NCI-H1436 (cell line): ENCODE results near the gene PLSCR3.

Experiments
- DNase-seq: peaks from one replicate; lab custom pipeline; 2025; lab: John Stamatoyannopoulos, UW

Gene PLSCR3

DNA sequence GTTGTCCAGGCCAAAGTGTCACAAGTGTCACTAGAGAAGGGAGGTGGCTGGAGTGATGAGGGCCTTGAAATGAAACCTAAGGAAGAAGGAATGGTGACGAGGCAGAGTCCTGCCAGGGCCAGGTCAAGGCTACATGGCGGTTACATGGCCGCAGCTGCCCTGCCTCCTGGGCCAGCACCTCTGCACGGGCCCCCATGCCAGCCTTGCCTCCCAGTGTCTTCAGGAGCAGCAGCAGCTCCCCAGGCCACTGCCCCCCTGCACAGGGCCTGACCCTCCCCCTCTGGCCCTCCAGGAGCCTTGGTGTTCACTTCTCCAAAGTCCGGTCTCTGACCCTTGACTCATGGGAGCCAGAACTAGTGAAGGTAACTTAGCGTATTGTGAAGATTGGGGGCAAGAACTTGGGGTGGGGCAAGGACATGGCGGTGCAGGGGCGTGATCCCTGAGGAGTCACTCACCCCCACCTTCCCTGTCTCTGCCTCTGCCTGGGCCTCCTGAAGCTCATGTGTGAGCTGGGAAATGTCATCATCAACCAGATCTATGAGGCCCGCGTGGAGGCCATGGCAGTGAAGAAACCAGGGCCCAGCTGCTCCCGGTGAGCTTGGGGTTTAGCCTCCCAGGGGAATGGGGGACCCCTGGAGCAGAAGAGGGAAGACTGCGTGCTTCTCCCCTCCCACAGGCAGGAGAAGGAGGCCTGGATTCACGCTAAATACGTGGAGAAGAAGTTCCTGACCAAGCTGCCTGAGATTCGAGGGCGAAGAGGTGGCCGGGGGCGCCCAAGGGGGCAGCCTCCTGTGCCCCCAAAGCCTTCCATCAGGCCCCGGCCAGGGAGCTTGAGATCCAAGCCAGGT lies 46.5 kb downstream of the PLSCR3 start:
- DNase-seq, result no peak

DNA sequence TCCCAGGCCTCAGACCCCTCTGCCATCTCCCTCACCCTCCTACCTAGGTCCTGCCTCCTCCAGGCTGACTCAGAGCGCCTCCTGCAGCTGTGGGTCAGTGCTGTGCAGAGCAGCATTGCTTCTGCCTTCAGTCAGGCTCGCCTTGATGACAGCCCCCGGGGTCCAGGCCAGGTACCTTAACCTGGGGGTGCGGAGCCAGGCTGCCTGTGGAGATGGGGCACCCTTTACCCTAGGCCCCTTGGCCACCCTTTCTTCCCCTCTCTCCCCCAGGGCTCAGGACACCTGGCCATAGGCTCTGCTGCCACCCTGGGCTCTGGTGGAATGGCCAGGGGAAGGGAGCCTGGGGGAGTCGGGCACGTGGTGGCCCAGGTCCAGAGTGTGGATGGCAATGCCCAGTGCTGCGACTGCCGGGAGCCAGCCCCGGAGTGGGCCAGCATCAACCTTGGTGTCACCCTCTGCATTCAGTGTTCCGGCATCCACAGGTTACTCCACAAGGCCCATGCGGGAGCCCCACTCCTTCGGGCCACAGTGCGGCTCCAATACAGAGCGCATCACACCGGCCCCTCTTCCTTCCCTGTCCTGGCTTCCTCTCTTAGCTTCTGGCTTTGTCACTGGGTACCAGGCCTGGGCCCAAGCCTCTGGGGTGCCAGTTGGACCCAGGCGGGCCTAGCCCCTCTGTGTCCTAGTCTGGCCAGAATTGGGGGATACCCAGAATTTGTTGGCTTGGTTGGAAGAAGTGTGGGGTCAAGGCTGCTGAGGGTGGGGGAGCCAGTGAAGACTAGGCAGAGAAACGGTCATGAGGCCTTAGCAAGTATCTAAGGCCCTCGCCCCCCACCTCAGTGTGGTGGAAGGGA lies 47.3 kb downstream of the PLSCR3 start:
- no peak for DNase-seq

DNA sequence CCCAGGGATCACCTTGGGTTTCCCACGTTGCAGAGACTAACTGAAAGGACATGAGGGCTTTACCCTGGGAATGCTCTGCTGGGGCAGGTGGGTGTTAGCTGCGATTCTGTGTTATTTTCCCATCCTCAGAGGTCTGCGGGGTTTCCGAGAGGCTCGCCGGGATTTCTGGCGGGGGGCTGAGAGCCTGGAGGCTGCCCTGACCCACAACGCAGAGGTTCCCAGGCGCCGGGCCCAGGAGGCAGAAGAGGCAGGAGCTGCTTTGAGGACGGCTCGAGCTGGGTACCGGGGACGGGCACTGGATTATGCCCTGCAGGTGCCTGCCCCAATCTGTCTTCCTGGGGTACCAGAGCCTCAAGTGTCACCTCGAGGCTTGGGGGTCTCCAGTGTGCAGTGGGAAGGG lies 51.1 kb downstream of the PLSCR3 start:
- DNase-seq, result no peak

DNA sequence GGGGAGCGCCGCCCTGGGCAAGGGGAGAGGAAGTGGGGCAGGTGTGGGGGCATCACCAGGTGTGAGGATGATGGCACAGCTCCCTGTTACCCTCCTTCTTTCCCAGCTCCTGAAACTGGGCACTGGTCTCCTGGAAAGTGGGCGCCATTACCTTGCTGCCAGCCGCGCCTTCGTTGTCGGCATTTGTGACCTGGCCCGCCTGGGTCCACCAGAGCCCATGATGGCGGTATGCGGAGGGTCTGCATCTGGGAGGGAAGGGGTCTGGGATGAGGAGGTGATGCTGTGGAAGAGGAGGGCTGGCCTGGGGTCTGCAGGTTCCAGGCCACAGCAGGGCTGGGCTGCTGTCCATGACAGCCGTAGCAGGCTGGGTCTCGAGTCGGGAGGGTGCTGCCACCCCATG lies 52.5 kb downstream of the PLSCR3 start:
- no peak for DNase-seq

DNA sequence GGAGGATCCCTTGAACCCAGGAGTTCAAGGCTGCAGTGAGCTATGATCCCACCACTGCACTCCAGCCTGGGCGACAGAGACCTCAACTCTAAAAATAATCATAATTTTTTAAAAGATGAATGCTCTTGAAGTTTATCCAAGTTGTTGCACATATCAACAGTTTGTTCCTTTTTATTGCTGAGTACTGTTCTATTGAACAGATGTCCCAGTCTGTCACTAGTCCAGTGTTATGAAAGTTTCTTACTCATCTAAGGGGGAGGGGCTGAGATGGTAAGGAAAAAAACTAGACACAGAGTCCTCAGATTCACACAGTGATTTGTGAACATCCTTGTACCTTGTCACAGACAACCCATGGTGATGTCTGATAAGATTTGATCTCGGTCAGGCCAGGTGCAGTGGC lies 54.1 kb downstream of the PLSCR3 start:
- DNase-seq, result no peak
